MM.1S (cell line): ENCODE data around the gene SCART1.

Experiments
- DNase-seq: peaks from one replicate; pipeline ENCODE4 v3.0.0-alpha.2; 2015
- H2AFZ ChIP-seq: fragments of 300-600 bp; sonication (generic); 2 replicates; pipeline ENCODE4 v1.6.0; 2016; ENCODE audit warnings: antibody characterized with exemption, low read length
- H3F3A ChIP-seq: fragments of 300-600 bp; sonication (generic); 2 replicates; pipeline ENCODE4 v1.6.1; 2016; ENCODE audit warnings: mild to moderate bottlenecking, antibody characterized with exemption, low read length, moderate library complexity, mixed read lengths; ENCODE audit not compliant: insufficient read depth
- H3K27ac ChIP-seq: fragments of 300-600 bp; sonication (generic); 2 replicates; pipeline ENCODE4 v1.5.1; 2016; ENCODE audit warnings: mild to moderate bottlenecking, low read length
- H3K27me3 ChIP-seq: fragments of 300-600 bp; sonication (generic); replicated peaks from 2 replicates; pipeline ENCODE4 v1.6.0; 2016; ENCODE audit warnings: low read length; ENCODE audit not compliant: insufficient read depth
- H3K36me3 ChIP-seq: fragments of 300-600 bp; sonication (generic); replicated peaks from 2 replicates; pipeline ENCODE4 v1.6.1; 2016; ENCODE audit warnings: mild to moderate bottlenecking, low read length, mixed read lengths; ENCODE audit not compliant: insufficient read depth
- H3K4me1 ChIP-seq: fragments of 300-600 bp; sonication (generic); 2 replicates; pipeline ENCODE4 v1.6.1; 2016; ENCODE audit warnings: low read length, mixed read lengths
- H3K4me2 ChIP-seq: fragments of 300-600 bp; sonication (generic); 2 replicates; pipeline ENCODE4 v1.6.0; 2016; ENCODE audit warnings: low read depth, low read length
- H3K4me3 ChIP-seq: fragments of 300-600 bp; sonication (generic); 2 replicates; pipeline ENCODE4 v1.5.1; 2016; ENCODE audit warnings: low read length, mixed read lengths
- H3K79me2 ChIP-seq: fragments of 300-600 bp; sonication (generic); 2 replicates; pipeline ENCODE4 v1.6.1; 2016; ENCODE audit warnings: mixed run types, low read length, mixed read lengths
- H3K9ac ChIP-seq: fragments of 300-600 bp; sonication (generic); 2 replicates; pipeline ENCODE4 v1.6.1; 2016; ENCODE audit warnings: low read length, mixed read lengths
- H3K9me2 ChIP-seq: fragments of 300-600 bp; sonication (generic); replicated peaks from 2 replicates; pipeline ENCODE4 v1.6.1; 2016; ENCODE audit warnings: mild to moderate bottlenecking, low read length, mixed read lengths; ENCODE audit not compliant: insufficient read depth
- H3K9me3 ChIP-seq: fragments of 300-600 bp; sonication (generic); replicated peaks from 2 replicates; pipeline ENCODE4 v1.6.1; 2016; ENCODE audit warnings: mild to moderate bottlenecking, low read length, mixed read lengths; ENCODE audit not compliant: insufficient read depth
- H4K20me1 ChIP-seq: fragments of 300-600 bp; sonication (generic); 2 replicates; pipeline ENCODE4 v1.6.1; 2016; ENCODE audit warnings: mild to moderate bottlenecking, low read length, moderate library complexity, mixed read lengths; ENCODE audit not compliant: insufficient read depth
- CTCF ChIP-seq: fragments of 300-600 bp; sonication (generic); IDR thresholded peaks from 2 replicates; pipeline ENCODE4 v1.5.1; 2016; ENCODE audit warnings: antibody characterized with exemption, low read length, mixed read lengths
- EZH2 ChIP-seq: fragments of 300-600 bp; sonication (generic); optimal IDR thresholded peaks from 2 replicates; pipeline ENCODE3; 2017; ENCODE audit warnings: low read depth, mild to moderate bottlenecking, antibody characterized with exemption, low read length, mixed read lengths
- EZH2phosphoT487 ChIP-seq: fragments of 300-600 bp; sonication (generic); IDR thresholded peaks from 2 replicates; pipeline ENCODE4 v1.6.1; 2018; ENCODE audit warnings: antibody characterized with exemption, low read length

Gene SCART1

GRCh38 chr10:133474665-133475424, 21.1 kb downstream of the SCART1 start:
- no peak for DNase-seq
- Histone ChIP-seq H3K4me1 (no peaks in the 10 kb centered on the region), H3K9me2 (no peaks in the 10 kb centered on the region), H4K20me1 (no peaks in the 10 kb centered on the region), H3K27me3 (no peaks in the 10 kb centered on the region), H3K27ac (no peak overlapping the region), H3K9ac (no peak overlapping the region), H3K4me2 (no peak overlapping the region), H2AFZ (no peak overlapping the region), H3K9me3 (no peaks in the 10 kb centered on the region), H3F3A (no peaks in the 10 kb centered on the region), H3K79me2 (no peaks in the 10 kb centered on the region), H3K4me3 (no peak overlapping the region), H3K36me3 (no peaks in the 10 kb centered on the region)
- TF ChIP-seq CTCF (no peak), EZH2 (no peak), EZH2phosphoT487 (no peak)

- Histone ChIP-seq H3K27me3 (no peaks in the 10 kb centered on the region), H3K9me3 (no peaks in the 10 kb centered on the region), H3K9ac (no peak overlapping the region), H3K4me2 (no peak overlapping the region), H3K79me2 (no peaks in the 10 kb centered on the region), H3K4me3 (no peak overlapping the region), H3K9me2 (no peaks in the 10 kb centered on the region), H2AFZ (no peak overlapping the region), H3K27ac (no peak overlapping the region), H3K36me3 (no peaks in the 10 kb centered on the region), H3K4me1 (no peaks in the 10 kb centered on the region), H3F3A (no peaks in the 10 kb centered on the region), H4K20me1 (no peaks in the 10 kb centered on the region)
- no peak for DNase-seq
- TF ChIP-seq CTCF, result no peak
- no peak for TF ChIP-seq EZH2
- TF ChIP-seq EZH2phosphoT487, result no peak
These were observed 21.6 kb downstream of the SCART1 start for GRCh38 chr10:133475425-133475734.

- H3K4me3 ChIP-seq, result no peak overlapping the region
- H3K27ac ChIP-seq, result no peak overlapping the region
These were observed 22.3 kb downstream of the SCART1 start for GRCh38 chr10:133475821-133476640.

More at GRCh38 chr10:133475821-133476640, 22.3 kb downstream of the SCART1 start:
- no peaks in the 10 kb centered on the region for H3F3A ChIP-seq
- no peak for DNase-seq
- no peaks in the 10 kb centered on the region for H4K20me1 ChIP-seq
- H3K9me3 ChIP-seq, result no peaks in the 10 kb centered on the region
- H3K36me3 ChIP-seq, result no peaks in the 10 kb centered on the region
- H3K4me2 ChIP-seq, result no peak overlapping the region
- no peak overlapping the region for H2AFZ ChIP-seq
- H3K9ac ChIP-seq, result no peak overlapping the region
- no peaks in the 10 kb centered on the region for H3K79me2 ChIP-seq
- TF ChIP-seq EZH2phosphoT487, result no peak
- no peak for TF ChIP-seq EZH2
- no peak for TF ChIP-seq CTCF
- no peaks in the 10 kb centered on the region; the same call in 1 of the 2 replicates for H3K27me3 ChIP-seq
- H3K4me1 ChIP-seq, result no peaks in the 10 kb centered on the region
- no peaks in the 10 kb centered on the region for H3K9me2 ChIP-seq
